Smooth muscle cell (in vitro differentiated cells): ENCODE results near the gene YBEY. TPM values are rescaled to one million over a fixed set of nuclear protein-coding genes. Genes with fewer than 3 reads are reported as not detected.

ENCODE experiments used
- DNase-seq: peaks from one replicate; lab custom pipeline; 2025; ENCODE audit not compliant: unreplicated experiment; lab: John Stamatoyannopoulos, UW
- H2AFZ ChIP-seq: fragments of 200-600 bp; sonication (generic); 2 replicates; pipeline ENCODE4 v1.6.0; 2016; ENCODE audit warnings: antibody characterized with exemption, low read depth, mild to moderate bottlenecking
- H3F3A ChIP-seq: fragments of 200-600 bp; sonication (generic); 2 replicates; pipeline ENCODE4 v1.6.0; 2017; ENCODE audit warnings: antibody characterized with exemption, low read depth
- H3K27ac ChIP-seq: fragments of 200-600 bp; sonication (generic); 2 replicates; pipeline ENCODE4 v1.5.1; 2016; ENCODE audit warnings: low read depth, mild to moderate bottlenecking
- H3K27me3 ChIP-seq: fragments of 200-600 bp; sonication (generic); 2 replicates; pipeline ENCODE4 v1.6.1; 2016; ENCODE audit warnings: low read depth, mild to moderate bottlenecking
- H3K36me3 ChIP-seq: fragments of 200-600 bp; sonication (generic); 2 replicates; pipeline ENCODE4 v1.5.1; 2016; ENCODE audit warnings: low read depth
- H3K4me1 ChIP-seq: fragments of 200-600 bp; sonication (generic); 2 replicates; pipeline ENCODE4 v1.5.1; 2016; ENCODE audit warnings: low read depth
- H3K4me2 ChIP-seq: fragments of 200-600 bp; sonication (generic); 2 replicates; pipeline ENCODE4 v1.6.0; 2016; ENCODE audit warnings: mild to moderate bottlenecking
- H3K4me3 ChIP-seq: fragments of 200-600 bp; sonication (generic); 2 replicates; pipeline ENCODE4 v1.5.1; 2016; ENCODE audit warnings: mild to moderate bottlenecking
- H3K79me2 ChIP-seq: fragments of 200-600 bp; sonication (generic); 2 replicates; pipeline ENCODE4 v1.6.0; 2016; ENCODE audit warnings: low read depth, mild to moderate bottlenecking
- H3K9ac ChIP-seq: fragments of 200-600 bp; sonication (generic); 2 replicates; pipeline ENCODE4 v1.6.0; 2016; ENCODE audit warnings: low read depth
- H3K9me3 ChIP-seq: fragments of 200-600 bp; sonication (generic); replicated peaks from 2 replicates; pipeline ENCODE4 v1.5.1; 2016; ENCODE audit warnings: low read depth
- H4K20me1 ChIP-seq: fragments of 200-600 bp; sonication (generic); 2 replicates; pipeline ENCODE4 v1.6.0; 2016; ENCODE audit warnings: low read depth
- CTCF ChIP-seq: fragments of 200-600 bp; sonication (generic); IDR thresholded peaks from 2 replicates; pipeline ENCODE4 v1.5.1; 2017; ENCODE audit warnings: borderline replicate concordance, mild to moderate bottlenecking, antibody characterized with exemption; ENCODE audit not compliant: insufficient read depth, poor library complexity, severe bottlenecking
- WGBS: methylation state at CpG from one replicate; pipeline ENCODE4 v1.1.7; 2016; ENCODE audit warnings: low lambda C conversion rate; 5-methylcytosine and 5-hydroxymethylcytosine counted together
- polyA plus RNA-seq: library from polyadenylated mRNA; unstranded; fragments of >200 nt; fragmentation: Nextera tagmentation; extraction: Ambion mirVana; gene quantifications from 2 replicates; pipeline ENCODE4 v1.2.1, GENCODE V29; 2016
- total RNA-seq: library from RNA; depleted of rRNA; stranded (reverse); fragments of >200 nt; gene quantifications from 2 replicates; pipeline ENCODE4 v1.2.3, GENCODE V29; 2014

The YBEY gene
- total and polyA plus RNA-seq, 2 experiments from 2014 or later, result 24.1 to 31.1 TPM

DNA sequence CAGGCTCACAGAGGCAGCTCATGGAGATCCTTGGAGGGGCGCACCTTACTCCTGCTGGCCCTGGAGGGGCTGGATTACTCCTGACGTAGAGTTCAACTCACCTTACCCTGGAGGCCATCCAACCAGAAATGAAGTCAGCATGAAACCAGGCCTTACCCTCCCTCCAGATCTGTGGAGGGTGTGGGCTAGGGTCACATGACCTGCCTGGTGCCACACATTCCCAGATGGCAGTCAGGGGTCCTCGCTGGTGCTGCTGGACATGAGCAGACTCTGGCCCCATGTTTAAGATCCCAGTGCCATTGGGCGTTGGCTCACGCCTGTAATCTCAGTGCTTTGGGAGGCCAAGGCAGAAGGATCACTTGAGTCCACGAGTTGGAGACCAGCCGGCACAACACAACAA, 33.0 kb downstream of the YBEY start:
- Histone ChIP-seq H3K4me1 (peaks cover 14% of the 10 kb centered on the region), H3K9ac (no peak overlapping the region), H3K36me3 (no peaks in the 10 kb centered on the region), H3K4me3 (no peak overlapping the region), H3F3A (no peaks in the 10 kb centered on the region), H4K20me1 (no peaks in the 10 kb centered on the region), H3K27me3 (no peaks in the 10 kb centered on the region), H3K79me2 (peaks cover 23% of the 10 kb centered on the region), H3K4me2 (no peak overlapping the region), H3K9me3 (no peaks in the 10 kb centered on the region), H2AFZ (no peak overlapping the region), H3K27ac (no peak overlapping the region)
- no peak for TF ChIP-seq CTCF
- no peak for DNase-seq
- WGBS, result 96% methylated on average over 7 of the region's 7 CpGs

DNA sequence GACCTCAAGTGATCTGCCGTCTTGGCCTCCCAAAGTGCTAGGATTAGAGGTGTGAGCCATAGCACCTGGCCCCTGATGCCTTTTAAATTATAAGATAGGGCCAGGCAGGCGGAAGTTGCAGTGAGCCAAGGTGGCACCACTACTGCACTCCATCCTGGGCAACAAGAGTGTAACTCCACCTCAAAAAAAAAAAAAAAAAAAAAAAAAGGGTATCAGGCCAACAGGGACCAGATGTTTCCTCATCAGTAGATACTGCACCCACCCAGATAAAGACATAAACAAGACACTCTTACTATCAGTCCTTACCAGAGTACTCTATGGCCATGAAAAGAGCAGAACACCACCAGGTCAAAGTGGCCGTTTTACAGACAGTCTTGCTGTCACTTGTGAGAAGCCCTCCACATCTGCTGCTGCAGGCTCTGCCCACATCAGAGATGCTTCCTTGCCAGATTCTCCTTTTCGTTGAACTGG, 34.2 kb downstream of the YBEY start:
- Histone ChIP-seq H3K4me1 (peaks cover 14% of the 10 kb centered on the region), H3K27ac (no peak overlapping the region), H2AFZ (no peak overlapping the region), H3K79me2 (peaks cover 24% of the 10 kb centered on the region), H3K36me3 (no peaks in the 10 kb centered on the region), H3K27me3 (no peaks in the 10 kb centered on the region), H3K4me2 (peak overlapping the region; percentile 99), H4K20me1 (no peaks in the 10 kb centered on the region), H3K9ac (no peak overlapping the region), H3K9me3 (no peaks in the 10 kb centered on the region), H3F3A (peaks cover 7% of the 10 kb centered on the region), H3K4me3 (no peak overlapping the region)
- DNase-seq, result no peak
- no peak for TF ChIP-seq CTCF
- WGBS, result 78% methylated on average over 4 of the region's 4 CpGs

DNA sequence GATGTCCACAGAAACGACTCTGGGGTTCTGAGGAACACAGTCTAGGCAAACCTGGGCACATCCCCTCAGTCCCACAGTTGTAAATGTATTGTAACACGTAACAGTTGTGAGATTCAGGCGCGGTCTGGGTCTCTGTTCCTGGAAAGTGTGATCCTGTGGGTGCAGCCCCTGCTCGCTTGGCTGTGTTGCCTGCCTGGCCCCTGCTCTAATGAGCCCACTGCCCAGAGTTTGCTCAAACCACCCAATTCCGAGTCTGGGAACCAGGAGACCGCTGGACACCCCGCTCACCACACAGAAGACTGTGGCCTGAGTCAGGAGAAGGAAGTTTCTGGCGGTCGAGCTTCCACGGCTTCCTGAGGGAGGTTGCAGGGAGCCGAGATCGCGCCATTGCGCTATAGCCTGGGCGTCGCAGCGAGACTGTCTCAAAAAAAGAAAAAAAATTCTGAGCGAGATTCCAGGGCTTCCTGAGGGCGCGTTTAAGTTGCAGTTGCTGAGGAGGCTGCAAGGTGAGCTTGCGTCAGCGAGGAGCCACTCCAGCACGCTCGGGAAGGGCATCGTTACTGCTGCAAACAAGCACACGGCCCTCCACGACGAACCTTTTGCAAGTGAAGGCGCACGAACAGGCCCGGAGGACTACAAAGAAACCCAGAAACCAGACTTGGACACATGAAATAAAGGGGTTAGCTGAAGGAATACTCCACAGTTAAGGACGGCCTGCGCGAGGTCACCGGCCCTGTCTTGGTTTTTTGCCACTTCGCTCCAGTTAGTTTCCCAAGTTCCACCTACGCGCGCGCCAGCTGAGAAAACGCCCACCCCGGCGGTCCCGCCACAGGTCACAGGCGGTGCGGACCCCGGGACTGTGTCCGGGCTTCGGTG, 36.4 kb downstream of the YBEY start:
- Histone ChIP-seq H3K4me2 (peak overlapping the region; percentile 99), H3K36me3 (no peaks in the 10 kb centered on the region), H2AFZ (peak overlapping the region; percentile 64), H3K27ac (peak overlapping the region; percentile 32), H3K79me2 (peaks cover 46% of the 10 kb centered on the region), H3K9me3 (no peaks in the 10 kb centered on the region), H4K20me1 (no peaks in the 10 kb centered on the region), H3K4me1 (peaks cover 22% of the 10 kb centered on the region), H3K4me3 (peak overlapping the region; percentile 99), H3F3A (peaks cover 15% of the 10 kb centered on the region), H3K27me3 (no peaks in the 10 kb centered on the region), H3K9ac (peak overlapping the region; percentile 28)
- TF ChIP-seq CTCF, result no peak
- 3% methylated on average over 50 of the region's 50 CpGs for WGBS
- DNase-seq, result no peak
